A673 (cell line): ENCODE results near the gene TRAK1. TPM values are rescaled to one million over a fixed set of nuclear protein-coding genes. Genes with fewer than 3 reads are reported as not detected.
A peak's percentile ranks its signal among the peaks of the same experiment; 100 is the strongest.

Experiments
- BruUV-seq: library from RNA; stranded (reverse); fragments of 400-500 nt; replicated peaks from 2 replicates; lab custom pipeline; 2021; lab: Mats Ljungman, UMichigan
- CTCF ChIA-PET: fragments of 300-600 bp; sonication (Branson Sonifier 250); formaldehyde crosslinking; loops from one replicate; lab custom pipeline; 2022; ENCODE audit warnings: antibody characterized with exemption; lab: Charles Lee
- POLR2A ChIA-PET: fragments of 300-600 bp; sonication (Branson Sonifier 250); formaldehyde crosslinking; loops from one replicate; lab custom pipeline; 2022; ENCODE audit warnings: antibody characterized with exemption; ENCODE audit not compliant: low non-redundant PET; lab: Charles Lee
- DNase-seq: peaks from one replicate; pipeline ENCODE4 v3.0.0-alpha.2; 2015; ENCODE audit warnings: low spot score
- H3K27ac ChIP-seq: fragments of 200-600 bp; sonication (generic); 2 replicates; pipeline ENCODE4 v1.5.1; 2016; ENCODE audit warnings: mixed run types, low read depth, mild to moderate bottlenecking, mixed read lengths, antibody characterized with exemption, low read length; ENCODE audit not compliant: poor library complexity, severe bottlenecking
- H3K27me3 ChIP-seq: fragments of 200-600 bp; sonication (generic); replicated peaks from 2 replicates; pipeline ENCODE4 v1.6.1; 2017; ENCODE audit warnings: mixed run types, low read depth, mild to moderate bottlenecking, mixed read lengths, antibody characterized with exemption, low read length; ENCODE audit not compliant: insufficient read depth, poor library complexity
- H3K36me3 ChIP-seq: fragments of 200-600 bp; sonication (generic); 2 replicates; pipeline ENCODE4 v1.6.1; 2016; ENCODE audit warnings: mixed run types, mild to moderate bottlenecking, mixed read lengths, antibody characterized with exemption, low read length; ENCODE audit not compliant: insufficient read depth, poor library complexity, severe bottlenecking
- H3K4me1 ChIP-seq: fragments of 200-600 bp; sonication (generic); 2 replicates; pipeline ENCODE4 v1.6.1; 2017; ENCODE audit warnings: mixed run types, mild to moderate bottlenecking, mixed read lengths, antibody characterized with exemption, low read length; ENCODE audit not compliant: insufficient read depth, poor library complexity, severe bottlenecking
- H3K4me3 ChIP-seq: fragments of 200-600 bp; sonication (generic); 2 replicates; pipeline ENCODE4 v1.5.1; 2016; ENCODE audit warnings: low read depth, mixed run types, mild to moderate bottlenecking, mixed read lengths, low read length; ENCODE audit not compliant: poor library complexity, severe bottlenecking
- H3K9me3 ChIP-seq: fragments of 200-600 bp; sonication (generic); 2 replicates; pipeline ENCODE4 v1.6.1; 2016; ENCODE audit warnings: mixed run types, low read depth, mild to moderate bottlenecking, mixed read lengths, antibody characterized with exemption, low read length; ENCODE audit not compliant: poor library complexity, severe bottlenecking
- CTCF ChIP-seq: fragments of 300-800, 200-600 bp; sonication (generic); conservative IDR thresholded peaks from 2 replicates; pipeline ENCODE4 v1.5.1; 2017; ENCODE audit warnings: low read depth, mild to moderate bottlenecking, antibody characterized with exemption, low read length, moderate library complexity, mixed read lengths
- EZH2 ChIP-seq: fragments of 200-600 bp; sonication (generic); IDR thresholded peaks from 2 replicates; pipeline ENCODE4 v1.6.1; 2017; ENCODE audit warnings: borderline replicate concordance, low read depth, mild to moderate bottlenecking, mixed read lengths, antibody characterized with exemption, low read length; ENCODE audit not compliant: poor library complexity, severe bottlenecking
- intact Hi-C: fragments of 100-400 bp; cut with micrococcal nuclease; formaldehyde crosslinking; loops from one replicate; pipeline ENCODE4 v1.10.0; 2022; ENCODE audit not compliant: unreplicated experiment
- total RNA-seq: library from RNA; stranded (reverse); gene quantifications from 2 replicates; pipeline ENCODE4 v1.2.3, GENCODE V29; 2021

TRAK1 gene
- total RNA-seq, 1 experiment from 2014 or later, result 16.3 TPM

GRCh38 chr3:42262525-42262924 lies 171.4 kb downstream of the TRAK1 start:
- H3K27me3 ChIP-seq, result peaks cover 23% of the 10 kb centered on the region
- no peak overlapping the region for H3K27ac ChIP-seq
- H3K4me1 ChIP-seq, result no peaks in the 10 kb centered on the region
- DNase-seq, result no peak
- BruUV-seq, result no TSS peak
- CTCF ChIA-PET, result no interaction called here
- POLR2A ChIA-PET, result interaction anchor here (0.6 kb wide), 1 partner anchor 26 kb away, joined by 6 read pairs; no protein-coding TSS in a partner anchor
- intact Hi-C loops, result no loop called here
- no peaks in the 10 kb centered on the region for H3K36me3 ChIP-seq
- no peak overlapping the region for H3K4me3 ChIP-seq
- H3K9me3 ChIP-seq, result no peaks in the 10 kb centered on the region
- no peak for TF ChIP-seq EZH2
- TF ChIP-seq CTCF, result no peak

GRCh38 chr3:42263354-42264346 lies 172.5 kb downstream of the TRAK1 start:
- Histone ChIP-seq H3K4me1 (no peaks in the 10 kb centered on the region), H3K36me3 (no peaks in the 10 kb centered on the region), H3K9me3 (no peaks in the 10 kb centered on the region), H3K27me3 (peaks cover 23% of the 10 kb centered on the region), H3K4me3 (peak overlapping the region; percentile 19), H3K27ac (no peak overlapping the region)
- intact Hi-C loops, result no loop called here
- ChIA-PET POLR2A (no interaction called here), CTCF (no interaction called here)
- BruUV-seq, result TSS peak; percentile 75
- TF ChIP-seq CTCF (no peak), EZH2 (peak; percentile 29)
- DNase-seq, result no peak

GRCh38 chr3:42264399-42265058 lies 173.4 kb downstream of the TRAK1 start:
- Histone ChIP-seq H3K4me1 (no peaks in the 10 kb centered on the region), H3K9me3 (no peaks in the 10 kb centered on the region), H3K36me3 (no peaks in the 10 kb centered on the region), H3K27me3 (peaks cover 23% of the 10 kb centered on the region), H3K4me3 (no peak overlapping the region), H3K27ac (no peak overlapping the region)
- TF ChIP-seq CTCF (no peak), EZH2 (no peak)
- no TSS peak for BruUV-seq
- ChIA-PET CTCF (no interaction called here), POLR2A (no interaction called here)
- peak; percentile 4 for DNase-seq
- intact Hi-C loops, result no loop called here
